Heart left ventricle (tissue), 13 donors: ENCODE results near the gene RARRES2.

Experiments used
- CTCF ChIP-seq, 12 donors: fragments of 200-600 bp; sonication (generic) in 4 of 12; IDR thresholded peaks; one replicate each; pipeline versions ENCODE4 v1.5.0 to v1.8.0; 2018 to 2022; ENCODE audit warnings: antibody characterized with exemption in 12 of 12, mild to moderate bottlenecking in 5 of 12
- POLR2A ChIP-seq, 2 donors: fragments of 450-650 bp; IDR thresholded peaks; one replicate each; pipeline ENCODE4 v1.6.1; 2017; ENCODE audit warnings: antibody characterized with exemption in 2 of 2, mild to moderate bottlenecking in 2 of 2, moderate library complexity in 2 of 2
- donor health status: ischemic (EF 13 %, LVEDD 7.1; RV severe dilation, severe dysfunction).
- donor health status: DM: no; HTN: yes; CAD: no.
- donor health status: DM: no; HTN: no; CAD: no.
- donor health status: ischemic (EF 25% LVEDD 6.9; RV normal size, moderate dysfunction).
- donor health status: ischemic (EF 25% LVEDD 5.7; RV mildly dilated, moderate dysfunction).
- donor health status: ischemic (EF 35%, LVEDD 5.7; RV mildly dilated, moderate dysfunction).
- donor health status: nonischemic (EF 11% LVEDD 7.7; RV severe dilation, severe dysfunction).
- donor health status: DM: yes; HTN: yes; CAD: no.
- donor health status: PGD.
- donor health status: ischemic (EF 29% LVEDD 5.4; RV normal size, mild dysfunction).
- donor health status: nonischemic (EF 23%, LVEDD 6.1; RV moderate dilation, normal function).

- TF ChIP-seq CTCF (IDR thresholded peaks at IDR 0.05) (no peak), POLR2A (IDR thresholded peaks at IDR 0.05) (no peak)
Observed at GRCh38 chr7:150381096-150381495, 39.7 kb upstream of the RARRES2 start.
